Activated naive CD8-positive, alpha-beta T cell (primary cell): Measurements from ENCODE around the gene CDK5RAP2.
"Not testable (repeated sequence)": the region's sequence is repeated elsewhere in the genome, so short reads cannot be mapped to it uniquely, and the experiment has no call there.

Source experiments
- H3K27ac Mint-ChIP-seq: one replicate; pipeline ENCODE4 v1.8.0; 2021; ENCODE audit warnings: mixed read lengths
- H3K27me3 Mint-ChIP-seq: one replicate; pipeline ENCODE4 v1.8.0; 2021; ENCODE audit warnings: mixed read lengths
- H3K36me3 Mint-ChIP-seq: one replicate; pipeline ENCODE4 v1.8.0; 2021; ENCODE audit warnings: mixed read lengths
- H3K4me1 Mint-ChIP-seq: one replicate; pipeline ENCODE4 v1.8.0; 2021; ENCODE audit warnings: low read depth, mixed read lengths
- H3K4me3 Mint-ChIP-seq: one replicate; pipeline ENCODE4 v1.8.0; 2021; ENCODE audit warnings: mild to moderate bottlenecking, mixed read lengths
- H3K9me3 Mint-ChIP-seq: one replicate; pipeline ENCODE4 v1.8.0; 2021; ENCODE audit warnings: low read depth, mixed read lengths

Gene CDK5RAP2

DNA sequence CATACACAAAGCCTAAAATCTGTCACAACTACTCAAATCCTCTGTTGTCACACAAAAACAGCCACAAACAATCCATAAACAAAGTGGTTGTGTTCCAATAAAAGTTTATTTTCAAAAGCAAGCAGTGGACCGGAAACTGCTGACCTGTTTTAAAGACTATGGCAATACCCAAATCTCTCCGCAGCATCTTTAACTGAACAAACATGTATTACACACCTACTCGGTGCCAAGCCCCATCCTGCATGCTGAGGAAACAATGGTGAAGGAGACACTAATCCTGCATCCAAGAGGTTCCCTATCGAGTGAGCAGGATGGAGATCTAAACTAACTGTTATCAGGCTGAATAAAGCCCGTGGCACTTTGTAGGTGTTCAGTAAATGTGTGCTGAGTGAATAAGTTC lies 11.2 kb downstream of the CDK5RAP2 start:
- Mint-ChIP-seq H3K36me3 (peaks cover 11% of the 10 kb centered on the region), H3K9me3 (no peaks in the 10 kb centered on the region), H3K27me3 (no peaks in the 10 kb centered on the region), H3K4me1 (peaks cover 4% of the 10 kb centered on the region), H3K4me3 (no peak overlapping the region), H3K27ac (no peak overlapping the region)

GRCh38 chr9:120567874-120568273 lies 12.1 kb downstream of the CDK5RAP2 start:
- H3K4me3 Mint-ChIP-seq = no peak overlapping the region
- no peak overlapping the region for H3K27ac Mint-ChIP-seq
- no peaks in the 10 kb centered on the region for H3K9me3 Mint-ChIP-seq
- peaks cover 17% of the 10 kb centered on the region for H3K36me3 Mint-ChIP-seq
- peaks cover 3% of the 10 kb centered on the region for H3K4me1 Mint-ChIP-seq
- no peaks in the 10 kb centered on the region for H3K27me3 Mint-ChIP-seq

- no peaks in the 10 kb centered on the region for H3K27me3 Mint-ChIP-seq
- peaks cover 7% of the 10 kb centered on the region for H3K4me1 Mint-ChIP-seq
- no peak overlapping the region for H3K4me3 Mint-ChIP-seq
- H3K9me3 Mint-ChIP-seq = no peaks in the 10 kb centered on the region
- H3K27ac Mint-ChIP-seq = no peak overlapping the region
- H3K36me3 Mint-ChIP-seq = peaks cover 22% of the 10 kb centered on the region
Observed at GRCh38 chr9:120567081-120567480, 12.9 kb downstream of the CDK5RAP2 start.

DNA sequence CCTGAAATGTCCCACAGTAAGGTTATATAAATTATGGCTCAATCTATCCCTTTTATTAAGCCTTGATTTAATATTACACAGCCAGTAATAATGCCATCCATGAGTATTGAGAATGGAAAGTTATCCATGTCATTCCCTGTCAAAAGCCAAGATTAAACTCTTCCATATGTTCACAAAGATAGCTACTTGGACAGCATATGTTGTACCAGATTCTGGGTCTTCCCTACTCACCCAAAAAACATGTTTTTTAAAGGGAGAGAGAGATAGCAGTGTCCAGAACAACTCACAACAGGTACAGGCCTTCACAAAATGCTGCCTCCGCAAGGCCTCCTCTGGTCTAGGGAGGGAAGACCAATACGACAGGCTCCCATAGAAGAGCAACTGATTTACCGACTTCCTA lies 15.4 kb downstream of the CDK5RAP2 start:
- H3K27ac Mint-ChIP-seq = no peak overlapping the region
- peaks cover 22% of the 10 kb centered on the region for H3K36me3 Mint-ChIP-seq
- H3K4me3 Mint-ChIP-seq = no peak overlapping the region
- no peaks in the 10 kb centered on the region for H3K9me3 Mint-ChIP-seq
- peaks cover 7% of the 10 kb centered on the region for H3K4me1 Mint-ChIP-seq
- no peaks in the 10 kb centered on the region for H3K27me3 Mint-ChIP-seq

DNA sequence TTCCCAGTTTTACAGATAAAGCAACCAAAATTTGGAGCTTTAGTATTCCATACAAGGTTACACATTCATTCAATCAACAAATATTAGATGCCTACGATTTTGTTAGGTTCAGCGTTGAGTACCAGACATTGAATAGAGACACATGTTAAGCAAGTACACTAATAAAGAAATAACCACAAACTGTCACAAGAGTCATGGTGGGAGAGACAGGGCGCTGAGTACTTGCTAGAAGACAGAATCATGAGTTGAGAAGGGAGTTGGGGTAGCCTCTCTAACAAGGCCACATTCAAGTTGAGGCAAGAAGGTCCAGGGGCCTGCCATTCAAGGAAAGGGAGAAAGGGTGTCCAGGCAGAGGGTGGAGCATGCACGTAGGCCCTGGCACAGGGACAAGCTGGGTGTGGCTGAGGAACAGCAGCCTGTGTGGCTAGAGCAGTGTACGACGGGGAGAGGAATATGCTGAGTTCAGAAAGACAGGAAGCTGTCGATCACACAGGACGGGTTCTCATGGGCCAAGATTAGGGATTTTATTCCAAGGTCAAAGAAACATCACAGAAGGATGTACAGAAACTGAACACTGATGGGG lies 17.0 kb downstream of the CDK5RAP2 start:
- Mint-ChIP-seq H3K4me1 (peaks cover 9% of the 10 kb centered on the region), H3K9me3 (no peaks in the 10 kb centered on the region), H3K4me3 (no peak overlapping the region), H3K36me3 (peaks cover 25% of the 10 kb centered on the region), H3K27me3 (no peaks in the 10 kb centered on the region), H3K27ac (no peak overlapping the region)

DNA sequence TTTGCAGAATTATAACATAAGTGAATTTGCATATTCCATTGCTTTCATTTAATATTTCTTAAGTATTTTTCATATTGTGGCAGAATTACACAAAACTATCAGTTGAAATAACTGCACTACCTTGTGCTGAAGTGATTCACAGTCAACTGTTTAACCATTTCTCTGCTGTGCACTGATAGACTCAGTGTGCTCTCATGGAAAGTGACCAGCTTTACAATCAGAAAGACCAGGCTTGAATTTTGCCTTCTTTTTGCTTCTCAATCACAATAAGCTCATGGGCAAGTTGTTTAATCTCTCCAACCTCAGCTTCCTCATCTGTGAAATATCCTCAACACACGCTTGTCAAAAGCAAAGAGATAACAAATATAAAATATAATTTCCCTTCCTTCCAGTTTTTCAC lies 18.3 kb downstream of the CDK5RAP2 start:
- no peak overlapping the region for H3K27ac Mint-ChIP-seq
- peaks cover 25% of the 10 kb centered on the region for H3K36me3 Mint-ChIP-seq
- no peaks in the 10 kb centered on the region for H3K9me3 Mint-ChIP-seq
- H3K27me3 Mint-ChIP-seq = no peaks in the 10 kb centered on the region
- peaks cover 9% of the 10 kb centered on the region for H3K4me1 Mint-ChIP-seq
- H3K4me3 Mint-ChIP-seq = no peak overlapping the region

DNA sequence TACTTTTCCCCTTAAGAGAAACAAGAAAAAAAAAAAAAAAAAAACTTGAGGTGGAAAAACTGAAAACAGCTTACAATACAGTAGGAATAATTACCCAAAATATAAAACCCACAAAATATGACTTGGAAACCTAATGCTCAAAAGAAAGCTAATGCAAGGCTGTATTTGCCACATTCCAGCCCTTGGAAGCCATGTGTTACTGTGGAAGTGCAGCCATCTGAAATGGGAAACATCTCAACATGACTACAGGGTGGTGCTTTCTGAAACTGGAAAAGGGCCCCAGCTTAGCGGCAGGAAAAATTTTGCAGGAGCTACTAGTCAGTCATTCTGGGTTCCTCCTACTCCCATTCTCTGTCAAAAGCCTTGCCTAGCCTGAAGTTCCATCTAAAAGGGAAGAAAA lies 20.4 kb downstream of the CDK5RAP2 start:
- peaks cover 27% of the 10 kb centered on the region for H3K36me3 Mint-ChIP-seq
- peaks cover 12% of the 10 kb centered on the region for H3K4me1 Mint-ChIP-seq
- no peaks in the 10 kb centered on the region for H3K9me3 Mint-ChIP-seq
- H3K27ac Mint-ChIP-seq = no peak overlapping the region
- no peaks in the 10 kb centered on the region for H3K27me3 Mint-ChIP-seq
- H3K4me3 Mint-ChIP-seq = no peak overlapping the region

DNA sequence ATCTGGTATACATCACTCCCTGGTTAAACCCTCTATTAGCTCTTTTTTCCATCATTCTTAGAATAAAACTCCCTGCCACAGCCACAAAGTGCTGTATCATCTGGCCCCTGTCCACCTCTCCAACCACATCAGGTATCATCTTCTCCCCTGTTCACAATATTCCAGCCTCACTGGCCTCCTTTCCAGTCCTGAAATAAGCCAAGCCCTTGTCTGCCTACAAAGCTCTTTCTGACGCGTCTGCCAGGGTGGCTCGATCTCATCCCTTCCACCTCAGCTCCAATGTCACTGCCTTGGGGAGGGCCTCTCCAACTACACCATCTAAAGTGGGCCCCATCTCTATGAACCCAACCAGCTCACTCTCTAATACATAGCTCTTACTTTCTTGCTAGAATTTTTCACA lies 21.5 kb downstream of the CDK5RAP2 start:
- no peaks in the 10 kb centered on the region for H3K27me3 Mint-ChIP-seq
- peaks cover 24% of the 10 kb centered on the region for H3K36me3 Mint-ChIP-seq
- peaks cover 12% of the 10 kb centered on the region for H3K4me1 Mint-ChIP-seq
- no peaks in the 10 kb centered on the region for H3K9me3 Mint-ChIP-seq
- H3K4me3 Mint-ChIP-seq = no peak overlapping the region
- no peak overlapping the region for H3K27ac Mint-ChIP-seq

DNA sequence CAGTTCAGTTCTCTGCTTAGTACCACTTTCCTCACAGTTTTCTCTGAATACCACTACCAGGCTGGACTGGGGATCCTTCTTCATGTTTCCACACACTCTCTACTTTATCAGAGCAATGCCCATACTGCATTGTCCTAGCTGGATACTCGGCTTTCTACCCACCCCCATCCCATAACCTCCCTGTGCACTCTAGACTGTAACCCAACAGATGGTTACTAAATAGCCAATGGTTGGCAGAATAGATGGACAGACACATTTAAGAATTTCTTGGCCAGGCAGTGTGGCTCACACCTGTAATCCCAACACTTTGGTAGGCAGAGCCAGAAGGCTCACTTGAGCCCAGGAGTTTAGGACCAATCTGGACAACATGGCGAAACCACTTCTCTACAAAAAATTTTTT lies 22.8 kb downstream of the CDK5RAP2 start:
- H3K36me3 Mint-ChIP-seq = peaks cover 19% of the 10 kb centered on the region
- no peaks in the 10 kb centered on the region for H3K27me3 Mint-ChIP-seq
- no peaks in the 10 kb centered on the region for H3K9me3 Mint-ChIP-seq
- no peak overlapping the region for H3K4me3 Mint-ChIP-seq
- peaks cover 5% of the 10 kb centered on the region for H3K4me1 Mint-ChIP-seq
- peak overlapping the region; percentile 34 for H3K27ac Mint-ChIP-seq

GRCh38 chr9:120556775-120557174 lies 23.2 kb downstream of the CDK5RAP2 start:
- Mint-ChIP-seq H3K4me3 (no peak overlapping the region), H3K27ac (no peak overlapping the region), H3K36me3 (peaks cover 19% of the 10 kb centered on the region), H3K9me3 (no peaks in the 10 kb centered on the region), H3K4me1 (peaks cover 5% of the 10 kb centered on the region), H3K27me3 (no peaks in the 10 kb centered on the region)

DNA sequence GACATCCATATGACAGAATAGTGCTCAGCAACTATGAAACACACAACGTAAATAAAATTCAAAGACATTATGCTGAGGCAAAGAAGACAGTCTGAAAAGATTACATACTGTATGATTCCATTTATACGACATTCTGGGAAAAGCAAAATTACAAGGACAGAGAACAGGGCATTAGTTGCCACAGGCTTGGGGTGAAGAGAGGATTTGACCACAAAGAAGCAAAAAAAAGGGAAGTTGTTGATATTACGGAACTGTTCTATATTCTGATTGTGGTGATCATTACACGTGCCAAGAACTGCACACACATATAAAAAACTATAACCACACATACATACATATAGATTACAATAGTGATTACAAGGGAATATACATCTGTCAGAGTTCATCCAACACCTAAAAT lies 24.1 kb downstream of the CDK5RAP2 start:
- Mint-ChIP-seq H3K27me3 (no peaks in the 10 kb centered on the region), H3K4me3 (no peak overlapping the region), H3K36me3 (peaks cover 23% of the 10 kb centered on the region), H3K9me3 (no peaks in the 10 kb centered on the region), H3K4me1 (peaks cover 5% of the 10 kb centered on the region), H3K27ac (no peak overlapping the region)

DNA sequence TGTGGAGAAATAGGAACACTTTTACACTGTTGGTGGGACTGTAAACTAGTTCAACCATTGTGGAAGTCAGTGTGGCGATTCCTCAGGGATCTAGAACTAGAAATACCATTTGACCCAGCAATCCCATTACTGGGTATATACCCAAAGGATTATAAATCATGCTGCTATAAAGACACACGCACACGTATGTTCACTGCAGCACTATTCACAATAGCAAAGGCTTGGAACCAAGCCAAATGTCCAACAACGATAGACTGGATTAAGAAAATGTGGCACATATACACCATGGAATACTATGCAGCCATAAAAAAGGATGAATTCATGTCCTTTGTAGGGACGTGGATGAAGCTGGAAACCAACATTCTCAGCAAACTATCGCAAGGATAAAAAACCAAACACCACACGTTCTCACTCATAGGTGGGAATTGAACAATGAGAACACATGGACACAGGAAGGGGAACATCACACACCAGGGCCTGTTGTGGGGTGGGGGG lies 27.7 kb downstream of the CDK5RAP2 start:
- H3K36me3 Mint-ChIP-seq = peaks cover 24% of the 10 kb centered on the region
- H3K4me3 Mint-ChIP-seq, H3K27me3 Mint-ChIP-seq, H3K27ac Mint-ChIP-seq, H3K9me3 Mint-ChIP-seq, H3K4me1 Mint-ChIP-seq: not testable (repeated sequence)

- H3K9me3 Mint-ChIP-seq = no peaks in the 10 kb centered on the region
- no peak overlapping the region for H3K27ac Mint-ChIP-seq
- H3K4me3 Mint-ChIP-seq = no peak overlapping the region
- no peaks in the 10 kb centered on the region for H3K27me3 Mint-ChIP-seq
- peaks cover 20% of the 10 kb centered on the region for H3K36me3 Mint-ChIP-seq
- H3K4me1 Mint-ChIP-seq = no peaks in the 10 kb centered on the region
Observed at GRCh38 chr9:120545701-120546550, 34.0 kb downstream of the CDK5RAP2 start.

DNA sequence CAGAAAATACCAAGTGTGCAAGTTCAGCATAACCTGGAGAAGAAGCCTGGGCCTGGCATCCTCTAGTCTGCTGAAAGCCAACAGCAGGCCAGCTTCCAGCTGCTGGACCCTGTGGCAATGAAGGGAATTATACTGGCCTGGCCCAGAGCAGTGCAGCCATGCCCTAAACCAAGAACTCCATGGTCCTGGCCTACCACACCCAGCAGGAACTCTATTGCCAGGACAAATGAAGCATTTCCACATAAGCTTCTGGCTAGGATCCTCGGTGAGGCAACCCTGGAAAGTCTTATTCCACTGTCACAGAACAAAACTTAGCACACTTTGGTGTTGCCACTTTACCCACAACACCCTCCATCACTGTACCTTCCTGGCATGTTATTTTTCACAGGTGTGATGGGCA lies 35.5 kb downstream of the CDK5RAP2 start:
- H3K4me1 Mint-ChIP-seq = no peaks in the 10 kb centered on the region
- no peaks in the 10 kb centered on the region for H3K9me3 Mint-ChIP-seq
- H3K27ac Mint-ChIP-seq = no peak overlapping the region
- peaks cover 20% of the 10 kb centered on the region for H3K36me3 Mint-ChIP-seq
- no peak overlapping the region for H3K4me3 Mint-ChIP-seq
- no peaks in the 10 kb centered on the region for H3K27me3 Mint-ChIP-seq

DNA sequence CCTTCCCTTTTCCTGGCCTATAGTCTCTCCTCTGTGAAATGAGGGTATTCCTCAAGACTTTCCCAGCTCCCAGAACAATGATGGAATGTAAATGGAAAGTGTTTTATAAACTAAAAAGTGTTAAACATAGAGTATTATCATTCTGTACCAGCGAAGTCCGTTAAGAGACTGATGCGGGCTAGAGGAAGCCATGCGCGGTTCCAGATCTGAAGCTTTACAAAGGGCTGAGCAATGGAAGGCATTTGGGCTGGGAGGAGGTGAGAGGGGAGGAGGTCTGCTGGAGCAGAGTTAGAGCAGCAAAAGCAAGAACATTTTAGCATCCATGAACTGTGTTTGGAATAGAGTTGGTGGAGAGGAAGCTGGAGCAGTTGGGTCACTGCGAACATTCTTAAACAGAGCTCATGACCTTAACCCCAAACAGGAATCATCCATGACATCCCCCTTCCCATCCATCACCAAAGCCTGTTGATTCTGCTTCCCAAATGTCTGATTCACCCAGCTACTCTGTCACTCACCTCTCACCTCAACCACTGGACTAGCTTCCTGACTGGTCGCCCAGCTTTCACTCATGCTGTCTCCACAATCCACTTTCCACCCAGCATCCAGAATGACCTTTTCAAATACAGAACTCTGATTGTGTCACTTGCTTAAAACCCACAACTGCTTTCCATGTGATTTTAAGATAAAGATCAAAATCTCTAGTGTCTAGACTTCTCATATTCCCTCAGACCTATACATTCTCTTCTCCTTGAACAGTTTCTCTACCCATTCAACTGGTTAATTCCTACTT lies 37.1 kb downstream of the CDK5RAP2 start:
- Mint-ChIP-seq H3K4me1 (no peaks in the 10 kb centered on the region), H3K27ac (peak overlapping the region; percentile 7), H3K9me3 (no peaks in the 10 kb centered on the region), H3K27me3 (no peaks in the 10 kb centered on the region), H3K36me3 (peaks cover 16% of the 10 kb centered on the region), H3K4me3 (no peak overlapping the region)
